Eye (tissue), 1 donor: Measurements from ENCODE around the gene GAB2.
"Not testable (repeated sequence)": the region's sequence is repeated elsewhere in the genome, so short reads cannot be mapped to it uniquely, and the experiment has no call there.

ENCODE experiments used
- DNase-seq: peaks from one replicate; pipeline ENCODE4 v3.0.0-alpha.2; 2015

Gene GAB2

DNA sequence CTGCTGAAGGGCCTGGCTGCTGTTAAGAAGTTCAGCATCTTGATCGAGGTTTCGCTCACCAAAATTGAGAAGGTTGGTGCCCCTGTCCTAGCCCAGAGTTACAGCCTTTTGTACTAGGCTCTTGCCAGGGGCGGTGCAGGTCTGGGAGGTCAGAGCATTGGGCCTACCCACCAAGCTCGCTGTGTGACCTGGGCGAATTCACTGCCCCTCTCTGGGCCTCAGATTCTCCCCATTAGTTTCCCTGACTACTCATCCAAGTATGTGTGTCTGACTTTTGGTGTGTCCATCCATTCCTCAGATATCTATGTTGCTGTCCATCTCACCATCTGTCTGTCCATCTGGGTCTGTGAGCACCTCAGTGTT, 218.0 kb downstream of the GAB2 start:
- DNase-seq, result no peak

DNA sequence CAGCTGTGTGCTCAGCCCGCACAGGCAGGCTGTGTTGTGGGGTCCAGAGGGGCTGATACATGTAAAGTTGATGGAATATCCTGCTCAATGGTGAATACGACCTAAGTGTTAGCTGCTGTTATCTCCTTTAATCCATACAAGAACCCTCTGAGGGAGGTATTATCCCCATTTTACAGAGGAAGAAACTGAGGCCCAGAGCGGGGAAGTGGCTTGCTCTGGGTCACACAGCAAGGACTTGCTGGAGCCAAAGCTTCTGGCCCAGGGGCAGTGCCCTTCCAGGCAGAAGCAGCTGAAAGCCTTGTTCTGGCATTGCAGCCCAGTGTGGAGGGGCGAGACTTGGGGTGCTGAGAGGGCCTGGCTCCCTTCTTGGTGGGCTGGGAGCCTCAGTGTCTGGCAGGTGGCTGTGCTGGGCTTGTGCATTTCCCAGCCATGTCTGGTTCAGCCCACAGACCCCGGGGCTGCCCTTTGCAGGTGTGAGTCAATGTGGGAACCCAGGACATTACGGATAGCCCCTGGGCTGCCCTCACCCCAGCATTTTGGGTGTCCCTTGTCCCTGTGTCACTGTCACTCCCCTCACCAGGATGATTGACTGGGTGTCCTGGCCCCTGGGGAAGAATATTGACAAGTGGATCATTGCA, 218.5 kb downstream of the GAB2 start:
- DNase-seq, result no peak

DNA sequence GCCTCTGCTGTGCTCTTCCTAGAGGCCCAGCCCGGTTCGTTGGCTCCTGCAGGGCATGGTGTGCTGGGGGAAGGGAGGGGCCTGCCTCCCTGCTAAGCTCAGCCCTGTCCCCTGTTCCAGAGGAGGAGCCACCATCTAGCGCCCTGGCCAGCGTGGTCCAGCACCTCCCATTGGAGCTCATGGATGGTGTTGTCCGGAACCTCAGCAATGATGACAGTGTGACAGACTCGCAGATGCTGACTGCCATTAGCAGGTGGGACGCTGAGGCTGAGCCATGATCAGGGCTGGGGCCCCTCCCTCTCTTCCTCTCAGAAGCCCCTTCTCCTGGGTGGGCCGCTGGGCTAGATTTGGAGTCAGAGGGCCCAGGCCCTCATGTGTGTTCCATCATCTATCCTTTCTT, 219.8 kb downstream of the GAB2 start:
- DNase-seq, result no peak

GRCh38 chr11:78196661-78197091, 220.9 kb downstream of the GAB2 start:
- DNase-seq, result no peak

DNA sequence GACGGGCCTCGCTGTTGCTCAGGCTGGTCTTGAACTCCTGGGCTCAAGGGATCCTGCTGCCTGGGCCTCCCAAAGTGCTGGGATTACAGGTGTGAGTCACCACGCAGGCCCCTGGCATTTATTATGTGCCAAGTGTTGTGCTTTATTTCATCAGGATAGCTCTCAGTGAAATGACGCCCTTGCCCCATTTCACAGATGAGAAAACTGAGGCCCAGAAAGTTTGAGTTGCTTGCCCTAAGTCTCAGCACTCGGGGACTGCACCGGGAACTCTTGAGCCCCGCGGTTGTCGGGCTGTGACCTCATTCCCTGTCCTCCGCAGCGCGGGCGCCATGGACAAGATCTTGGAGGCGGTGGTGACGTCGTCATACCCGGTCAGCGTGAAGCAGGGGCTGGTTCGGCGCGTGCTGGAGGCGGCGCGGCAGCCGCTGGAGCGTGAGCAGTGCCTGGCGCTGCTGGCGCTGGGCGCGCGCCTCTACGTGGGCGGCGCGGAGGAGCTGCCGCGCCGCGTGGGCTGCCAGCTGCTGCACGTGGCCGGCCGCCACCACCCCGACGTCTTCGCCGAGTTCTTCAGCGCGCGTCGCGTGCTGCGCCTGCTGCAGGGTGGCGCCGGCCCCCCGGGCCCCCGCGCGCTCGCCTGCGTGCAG, 221.6 kb downstream of the GAB2 start:
- peak; percentile 65 for DNase-seq

GRCh38 chr11:78194490-78194889, 223.1 kb downstream of the GAB2 start:
- DNase-seq, result no peak

- DNase-seq, result no peak
Observed at GRCh38 chr11:78193806-78194205, 223.8 kb downstream of the GAB2 start.

DNA sequence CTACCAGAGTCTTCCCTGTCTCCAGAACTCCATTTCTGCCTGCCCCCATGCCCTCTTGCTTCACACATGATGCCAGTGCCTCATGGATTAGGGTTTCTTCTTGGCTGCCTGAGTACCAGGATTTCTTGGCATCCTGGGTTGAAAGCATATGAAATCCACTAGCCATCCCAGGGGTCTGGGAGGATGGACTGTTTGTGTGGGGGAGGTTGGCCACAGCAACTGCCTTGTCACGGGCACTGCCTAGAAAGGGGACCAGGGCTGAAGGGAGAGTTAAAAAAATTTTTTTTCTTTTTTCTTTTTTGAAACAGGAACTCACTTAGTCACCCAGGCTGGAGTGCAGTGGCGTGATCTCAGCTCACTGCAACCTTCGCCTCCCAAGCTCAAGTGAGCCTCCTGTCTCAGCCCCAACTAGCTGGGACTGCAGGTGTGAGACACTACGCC, 224.7 kb downstream of the GAB2 start:
- no peak for DNase-seq

GRCh38 chr11:78192223-78192719, 225.3 kb downstream of the GAB2 start:
- peak; percentile 31 for DNase-seq

GRCh38 chr11:78190871-78191538, 226.6 kb downstream of the GAB2 start:
- DNase-seq, result no peak

DNA sequence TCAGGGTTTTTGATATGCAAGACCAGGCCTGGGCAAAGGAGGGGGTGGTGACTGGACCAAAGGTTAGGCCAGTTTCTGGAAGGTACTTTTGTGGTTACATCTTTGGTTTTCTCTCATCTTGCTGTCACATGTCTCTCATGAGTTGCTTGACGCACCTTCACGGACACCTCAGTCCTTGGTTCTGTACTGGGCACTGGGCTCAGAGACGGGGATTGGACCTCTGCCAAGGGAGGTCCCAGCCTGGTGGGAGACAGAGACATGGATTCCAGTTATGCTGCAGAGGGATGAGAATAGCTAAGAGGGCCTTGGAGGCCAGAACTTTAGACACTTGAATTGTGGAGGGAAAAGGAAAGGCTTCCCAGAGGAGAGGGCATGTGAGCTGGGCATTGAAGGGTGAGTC, 227.2 kb downstream of the GAB2 start:
- no peak for DNase-seq

DNA sequence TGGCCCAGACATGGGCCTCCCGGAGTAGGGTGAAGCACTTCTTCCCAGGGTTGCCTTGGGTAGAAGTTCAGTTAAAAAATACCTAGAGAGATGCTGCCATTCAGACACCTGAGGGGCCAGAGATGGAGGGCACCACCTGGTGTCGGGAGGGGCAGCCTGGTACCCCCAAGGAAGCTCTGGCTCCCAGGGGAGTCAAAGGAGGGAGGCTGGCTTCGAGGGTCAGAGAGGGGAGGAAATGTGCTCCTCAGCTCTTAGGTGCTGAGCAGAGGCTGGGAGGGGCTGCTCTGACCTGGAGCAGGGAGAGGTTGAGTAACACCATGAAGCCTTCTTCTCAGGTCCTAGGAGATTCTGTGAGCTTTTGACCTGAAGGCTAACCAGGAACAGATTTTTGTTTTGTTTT, 227.8 kb downstream of the GAB2 start:
- no peak for DNase-seq

DNA sequence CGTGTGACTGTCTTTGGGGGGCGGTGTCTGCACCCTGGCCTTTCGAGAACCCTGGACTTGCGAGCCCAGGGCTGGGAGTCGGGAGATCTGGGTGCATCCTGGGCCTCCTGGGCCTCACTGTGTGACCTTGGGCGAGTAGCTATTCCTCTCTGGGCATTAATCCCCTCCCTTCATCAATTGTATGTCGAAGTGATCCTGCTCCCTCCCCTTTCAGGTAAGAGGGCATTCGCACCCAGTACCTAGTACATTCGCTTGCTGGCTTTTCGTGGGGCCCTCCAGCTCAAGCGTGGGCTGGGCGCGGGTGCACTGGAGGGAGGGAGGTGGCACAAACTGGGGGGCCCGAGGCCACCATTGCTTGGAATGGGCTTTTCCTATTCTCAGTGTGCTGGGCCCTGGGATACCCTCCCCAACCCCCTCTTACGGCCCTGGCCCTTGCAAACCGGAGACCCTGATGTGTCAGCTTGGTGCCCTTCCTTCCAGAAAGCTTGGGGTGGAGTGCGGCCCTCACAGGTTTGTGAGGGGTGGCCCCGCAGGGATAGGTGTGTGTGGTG, 228.4 kb downstream of the GAB2 start:
- no peak for DNase-seq

GRCh38 chr11:78188286-78189173, 229.1 kb downstream of the GAB2 start, which contains the start of the genes KCTD21 and USP35:
Gene KCTD21 (minus strand): TSS chr11:78188626. CDS start chr11:78174554, 14,072 bp downstream.
Gene USP35 (plus strand): TSS chr11:78188919. CDS start chr11:78196246, 7,327 bp downstream.
- DNase-seq, result peak; percentile 98

DNA sequence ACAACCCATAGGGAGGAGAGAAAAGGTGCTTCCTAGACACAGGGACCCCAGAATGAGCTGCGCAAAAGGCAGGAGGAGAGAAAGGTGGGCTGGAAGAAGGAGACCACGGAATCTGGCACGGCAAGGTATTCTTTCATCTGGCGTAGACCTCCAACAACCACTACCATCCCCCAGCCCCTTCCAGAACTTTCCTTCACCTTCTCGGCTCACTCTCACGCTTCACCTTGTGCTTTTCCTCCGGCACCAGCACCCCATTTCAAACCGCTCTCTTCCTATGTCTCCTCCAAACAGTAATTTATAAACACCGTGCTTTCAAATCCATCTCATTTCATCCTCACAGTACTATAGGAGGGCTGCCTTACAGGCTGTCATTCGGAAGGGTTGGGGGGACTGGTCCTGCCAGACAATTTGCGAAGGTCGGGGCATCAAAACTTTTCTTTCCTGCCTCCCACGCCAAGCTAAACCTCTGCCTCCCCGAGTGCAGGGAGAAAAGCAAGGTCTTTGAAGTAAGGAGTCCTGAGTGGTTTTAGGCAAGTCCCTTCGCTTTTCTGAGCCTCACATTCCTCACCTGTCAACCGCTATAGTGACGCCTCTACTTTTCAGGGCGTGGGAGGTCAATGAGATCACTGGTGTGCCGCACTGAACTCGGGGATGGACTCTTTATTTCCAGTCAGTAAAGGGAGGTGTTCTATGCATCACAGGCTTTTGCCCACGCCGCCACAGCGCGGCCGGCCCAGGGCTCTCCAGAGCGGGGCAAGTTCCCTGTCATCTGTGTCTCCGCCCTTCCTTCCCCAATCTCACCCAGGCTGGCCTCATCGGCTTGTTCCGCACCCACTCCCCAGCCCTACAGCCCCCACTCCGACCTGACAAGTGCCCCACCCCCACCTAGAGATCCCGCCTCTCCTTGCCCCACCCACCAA, 230.0 kb downstream of the GAB2 start:
- DNase-seq, result no peak

DNA sequence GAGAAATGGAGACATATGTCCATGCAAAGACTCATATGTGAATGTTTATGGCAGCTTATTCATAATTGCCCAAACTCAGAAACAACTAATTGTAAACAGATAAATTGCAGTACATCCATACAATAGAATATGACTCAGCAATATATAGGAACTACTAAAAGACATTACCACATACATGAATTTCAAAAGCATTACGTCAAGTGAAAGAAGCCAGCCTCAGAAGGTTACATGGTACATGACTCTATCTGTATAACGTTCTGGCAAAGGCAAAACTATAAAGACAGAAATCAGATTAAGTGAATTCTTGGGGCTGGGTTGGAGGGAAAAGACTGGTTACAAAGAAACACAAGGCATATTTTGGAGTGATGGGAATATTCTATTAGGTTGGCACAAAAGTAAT, 236.4 kb downstream of the GAB2 start:
- no peak for DNase-seq

DNA sequence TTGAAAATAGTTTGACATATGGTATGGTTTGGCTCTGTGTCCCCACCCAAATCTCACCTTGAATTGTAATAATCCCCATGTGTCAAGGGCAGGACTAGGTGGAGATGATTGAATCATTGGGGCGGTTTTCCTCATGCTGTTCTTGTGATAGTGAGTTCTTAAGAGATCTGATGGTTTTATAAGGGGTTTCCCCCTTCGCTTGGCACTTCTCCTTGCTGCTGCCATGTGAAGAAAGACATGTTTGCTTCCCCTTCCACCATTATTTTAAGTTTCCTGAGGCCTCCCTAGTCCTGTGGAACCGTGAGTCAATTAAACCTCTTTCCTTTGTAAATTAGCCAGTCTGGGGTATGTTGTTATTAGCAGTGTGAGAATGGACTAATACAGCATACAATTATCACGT, 236.9 kb downstream of the GAB2 start:
- DNase-seq, result no peak

DNA sequence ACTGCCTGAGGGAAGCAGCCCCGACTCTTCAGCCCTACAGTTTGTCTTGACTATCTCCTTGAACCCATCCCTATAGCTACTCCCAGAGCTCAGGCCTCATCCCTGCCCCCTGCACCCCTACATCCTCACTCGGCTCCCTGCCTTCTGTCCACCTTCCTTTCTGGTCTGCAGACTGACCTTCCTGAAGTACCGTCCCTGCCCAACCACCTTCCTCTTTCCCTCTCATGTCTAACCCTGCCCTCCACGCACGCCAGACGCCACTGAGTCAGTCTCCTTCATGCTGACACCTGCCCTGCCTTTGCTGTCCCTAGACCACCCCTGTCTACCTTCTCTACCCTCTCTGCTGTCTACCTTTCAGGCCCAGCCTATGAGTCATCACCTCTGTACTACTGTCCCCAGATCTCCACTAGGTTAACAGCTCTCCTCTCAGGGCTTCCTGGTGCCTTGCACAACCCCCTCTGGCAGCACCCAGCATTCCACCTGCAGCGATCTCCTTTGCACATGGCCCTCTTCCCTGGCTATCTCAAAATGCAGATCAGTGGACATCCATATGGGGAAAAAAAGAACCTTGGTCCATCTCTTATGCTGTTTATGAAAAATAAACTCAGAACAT, 238.1 kb downstream of the GAB2 start:
- DNase-seq, result no peak

GRCh38 chr11:78177216-78177615, 240.4 kb downstream of the GAB2 start:
- DNase-seq, result no peak

DNA sequence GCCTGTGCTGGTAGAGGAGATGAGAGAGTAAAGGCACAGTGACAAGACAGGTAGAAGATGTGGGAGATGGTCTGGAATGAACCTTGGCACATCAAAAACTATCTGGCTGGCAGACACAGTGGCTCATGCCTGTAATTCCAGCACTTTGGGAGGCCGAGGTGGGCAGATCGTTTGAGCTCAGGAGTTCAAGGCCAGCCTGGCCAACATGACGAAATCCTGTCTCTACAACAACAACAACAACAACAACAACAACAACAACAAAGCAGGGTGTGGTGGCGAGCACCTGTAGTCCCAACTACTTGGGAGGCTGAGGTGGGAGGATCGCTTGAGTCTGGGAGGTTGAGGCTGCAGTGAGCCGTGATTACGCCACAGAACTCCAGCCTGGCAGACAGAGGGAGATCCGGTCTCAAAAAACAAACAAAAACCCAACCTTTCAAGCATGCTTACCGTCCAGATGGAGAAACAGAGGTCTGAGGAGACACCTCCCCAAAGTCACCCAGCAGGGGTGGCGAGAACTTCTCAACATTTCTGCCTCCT, 240.9 kb downstream of the GAB2 start:
- no peak for DNase-seq

DNA sequence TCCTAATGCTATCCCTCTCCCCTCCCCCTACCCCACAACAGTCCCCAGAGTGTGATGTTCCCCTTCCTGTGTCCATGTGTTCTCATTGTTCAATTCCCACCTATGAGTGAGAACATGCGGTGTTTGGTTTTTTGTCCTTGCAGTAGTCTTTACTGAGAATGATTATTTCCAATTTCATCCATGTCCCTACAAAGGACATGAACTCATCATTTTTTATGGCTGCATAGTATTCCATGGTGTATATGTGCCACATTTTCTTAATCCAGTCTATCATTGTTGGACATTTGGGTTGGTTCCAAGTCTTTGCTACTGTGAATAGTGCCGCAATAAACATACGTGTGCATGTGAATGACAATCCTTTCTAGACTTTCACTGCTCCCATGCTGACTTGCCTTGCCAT, 241.8 kb downstream of the GAB2 start:
- not testable (repeated sequence) for DNase-seq
